ENCODE measurements around the gene TP73.

Gene TP73

DNA sequence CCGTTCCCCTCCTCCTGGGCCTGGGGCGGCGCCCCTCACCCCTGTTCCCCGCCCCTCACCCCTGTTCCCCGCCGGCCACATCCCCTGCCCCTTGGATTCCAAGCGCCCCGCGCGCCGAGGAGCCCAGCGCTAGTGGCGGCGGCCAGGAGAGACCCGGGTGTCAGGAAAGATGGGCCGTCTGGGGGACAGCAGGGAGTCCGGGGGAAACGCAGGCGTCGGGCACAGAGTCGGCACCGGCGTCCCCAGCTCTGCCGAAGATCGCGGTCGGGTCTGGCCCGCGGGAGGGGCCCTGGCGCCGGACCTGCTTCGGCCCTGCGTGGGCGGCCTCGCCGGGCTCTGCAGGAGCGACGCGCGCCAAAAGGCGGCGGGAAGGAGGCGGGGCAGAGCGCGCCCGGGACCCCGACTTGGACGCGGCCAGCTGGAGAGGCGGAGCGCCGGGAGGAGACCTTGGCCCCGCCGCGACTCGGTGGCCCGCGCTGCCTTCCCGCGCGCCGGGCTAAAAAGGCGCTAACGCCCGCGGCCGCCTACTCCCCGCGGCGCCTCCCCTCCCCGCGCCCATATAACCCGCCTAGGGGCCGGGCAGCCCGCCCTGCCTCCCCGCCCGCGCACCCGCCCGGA is at the start of gene TP73:
Gene TP73, plus strand, starts transcription at position 587 of the 618 bp plus-strand sequence. CDS start 29,850 bp downstream, outside the sequence.
- in situ Hi-C loops (cut with MboI; ENCODE audit: low sequenced_read_pairs), result no loop called here

DNA sequence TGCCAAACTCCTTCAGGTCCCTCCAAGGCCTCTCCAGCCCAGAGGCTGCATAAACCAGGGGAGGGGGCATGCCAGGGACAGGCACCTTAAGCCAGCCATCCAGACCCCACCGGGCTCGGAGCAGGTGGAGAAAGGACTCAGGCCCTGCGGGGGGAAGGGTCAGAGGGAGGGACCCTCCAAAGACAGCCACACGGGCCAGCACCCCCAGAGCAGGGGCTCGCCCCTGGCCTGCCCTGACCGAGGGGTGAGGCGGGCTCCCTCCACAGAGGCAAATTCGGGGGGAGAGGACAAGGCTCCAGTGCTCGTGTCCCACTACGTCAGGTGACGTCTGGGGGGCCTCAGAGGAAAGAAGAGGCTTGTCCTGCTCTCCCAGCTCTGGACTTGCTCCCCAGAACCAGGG is 49.2 kb upstream of the TP73 start:
- in situ Hi-C loops (cut with MboI; ENCODE audit: low sequenced_read_pairs), result no loop called here

GRCh38 chr1:3603571-3604467 is 48.5 kb upstream of the TP73 start:
- in situ Hi-C loops (cut with MboI; ENCODE audit: low sequenced_read_pairs), result no loop called here

- in situ Hi-C loops (cut with MboI; ENCODE audit: low sequenced_read_pairs), result no loop called here
Measured at GRCh38 chr1:3604468-3604974, 47.8 kb upstream of the TP73 start.

GRCh38 chr1:3604997-3605823 is 47.1 kb upstream of the TP73 start:
- in situ Hi-C loops (cut with MboI; ENCODE audit: low sequenced_read_pairs), result no loop called here

DNA sequence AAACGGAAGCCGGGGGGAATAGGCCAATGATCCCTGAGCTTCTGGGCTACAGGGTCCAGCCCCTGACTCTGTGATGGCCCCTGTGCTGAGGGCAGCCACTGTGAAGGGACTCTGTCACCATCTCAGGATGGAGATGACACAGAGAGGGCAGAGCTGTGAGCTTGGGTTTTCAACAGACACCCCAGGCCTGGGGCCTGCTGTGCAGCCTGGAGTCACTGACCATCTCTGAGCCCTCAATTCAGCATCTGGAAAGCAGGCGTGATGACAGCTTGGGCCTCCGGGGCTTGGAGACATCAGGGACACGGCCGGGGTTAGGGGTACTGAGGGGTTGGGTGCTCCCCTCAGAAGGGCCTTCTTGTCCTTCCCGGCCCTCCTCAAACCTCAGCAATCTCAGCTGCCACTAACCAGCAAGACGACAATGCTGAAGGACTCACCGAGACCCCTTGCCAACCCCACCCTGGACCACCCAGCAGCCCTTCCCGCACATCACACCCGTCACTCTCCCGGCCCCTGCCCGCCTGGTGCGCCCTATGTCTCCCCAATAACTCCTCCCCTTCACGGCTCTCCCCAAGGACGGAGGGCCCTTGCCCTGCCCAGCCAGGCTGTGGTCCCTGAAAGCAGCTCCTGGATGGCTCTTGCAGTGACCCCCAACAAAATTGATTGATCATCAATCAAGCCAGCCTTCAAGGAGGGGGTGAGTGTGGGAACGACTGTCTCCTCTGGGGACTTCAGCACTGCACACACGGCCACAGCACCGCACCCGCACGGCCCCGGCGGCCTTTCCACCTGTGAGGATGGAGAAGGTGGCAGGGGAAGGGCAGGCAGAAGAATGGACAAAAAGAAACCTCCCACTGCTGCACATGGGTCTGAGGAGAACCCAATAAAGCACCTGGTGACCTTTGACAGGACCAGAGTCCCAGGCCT is 45.3 kb upstream of the TP73 start:
- in situ Hi-C loops (cut with MboI; ENCODE audit: low sequenced_read_pairs), result no loop called here

DNA sequence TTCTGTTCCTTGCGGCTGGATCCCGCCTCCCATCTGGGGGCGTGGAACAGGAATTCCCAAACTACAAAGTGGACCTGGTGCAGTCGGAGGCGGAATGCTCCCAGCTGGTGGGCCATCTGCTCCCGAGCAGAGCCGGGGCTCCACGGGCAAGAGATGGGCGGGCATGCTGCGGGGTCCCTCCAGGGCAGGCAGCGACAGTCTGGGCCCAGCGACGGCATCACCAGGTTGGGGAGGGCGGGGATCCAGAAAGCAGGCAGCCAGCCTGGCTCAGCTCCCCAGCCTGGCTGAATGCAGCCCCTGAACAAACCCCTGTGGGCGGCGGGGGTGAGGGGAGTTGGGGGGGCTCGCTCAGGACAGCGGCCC is 44.6 kb upstream of the TP73 start:
- in situ Hi-C loops (cut with MboI; ENCODE audit: low sequenced_read_pairs), result no loop called here

DNA sequence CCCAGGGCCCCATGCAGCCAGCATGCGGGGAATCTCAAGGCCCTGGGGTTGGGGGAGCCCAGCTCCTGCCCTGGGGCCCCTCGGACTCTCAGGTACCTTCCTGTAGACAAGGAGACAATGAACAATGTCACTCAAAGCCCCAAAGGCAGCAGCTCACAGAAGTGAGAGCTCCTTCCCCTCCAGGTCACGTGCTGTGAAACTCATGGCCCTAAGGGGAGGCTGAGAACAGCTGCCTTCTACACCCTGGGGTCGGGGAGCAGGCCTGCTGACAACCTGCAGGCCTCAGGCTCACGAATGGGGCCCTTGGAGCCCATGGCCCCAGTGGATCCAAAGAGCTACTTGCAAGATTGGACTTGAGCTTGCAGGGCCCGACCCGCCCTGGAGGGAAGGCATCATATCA is 44.2 kb upstream of the TP73 start:
- in situ Hi-C loops (cut with MboI; ENCODE audit: low sequenced_read_pairs), result no loop called here

DNA sequence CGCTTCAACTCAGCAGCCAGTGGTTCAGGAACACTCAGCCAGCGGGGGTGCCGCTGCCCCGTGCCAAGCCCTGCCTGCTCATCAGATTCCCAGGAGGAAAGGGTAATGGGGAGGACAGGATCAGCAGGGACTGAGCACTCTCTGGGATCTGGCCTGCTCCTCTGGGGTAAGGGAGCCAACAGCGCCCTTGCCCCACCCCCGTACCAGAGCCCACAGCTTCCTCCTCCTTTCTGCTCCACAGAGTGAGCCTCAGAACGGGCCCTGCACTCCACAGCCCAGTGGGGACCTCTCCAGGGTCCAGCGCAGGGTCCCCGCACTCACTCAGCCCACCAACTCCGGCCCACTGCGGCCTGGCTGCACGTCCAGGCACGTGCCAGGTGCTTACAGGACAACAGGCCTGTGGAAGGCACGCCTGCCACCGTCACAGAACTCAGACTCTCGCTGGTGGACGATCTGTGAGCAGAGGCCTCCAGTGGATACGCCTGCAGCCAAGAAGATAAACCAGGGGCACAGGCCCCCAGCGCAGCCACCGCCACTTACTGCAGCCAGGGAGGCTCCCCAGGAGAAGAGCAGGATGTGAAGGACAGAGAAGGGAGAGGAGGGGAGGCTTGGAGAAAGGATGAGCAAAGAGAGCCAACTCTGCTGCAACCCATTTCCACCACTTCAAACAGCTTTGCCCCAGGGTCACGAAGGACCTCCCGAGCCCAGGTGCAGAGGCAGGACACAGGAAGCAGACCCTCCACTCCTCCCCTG is 43.1 kb upstream of the TP73 start:
- in situ Hi-C loops (cut with MboI; ENCODE audit: low sequenced_read_pairs), result no loop called here

DNA sequence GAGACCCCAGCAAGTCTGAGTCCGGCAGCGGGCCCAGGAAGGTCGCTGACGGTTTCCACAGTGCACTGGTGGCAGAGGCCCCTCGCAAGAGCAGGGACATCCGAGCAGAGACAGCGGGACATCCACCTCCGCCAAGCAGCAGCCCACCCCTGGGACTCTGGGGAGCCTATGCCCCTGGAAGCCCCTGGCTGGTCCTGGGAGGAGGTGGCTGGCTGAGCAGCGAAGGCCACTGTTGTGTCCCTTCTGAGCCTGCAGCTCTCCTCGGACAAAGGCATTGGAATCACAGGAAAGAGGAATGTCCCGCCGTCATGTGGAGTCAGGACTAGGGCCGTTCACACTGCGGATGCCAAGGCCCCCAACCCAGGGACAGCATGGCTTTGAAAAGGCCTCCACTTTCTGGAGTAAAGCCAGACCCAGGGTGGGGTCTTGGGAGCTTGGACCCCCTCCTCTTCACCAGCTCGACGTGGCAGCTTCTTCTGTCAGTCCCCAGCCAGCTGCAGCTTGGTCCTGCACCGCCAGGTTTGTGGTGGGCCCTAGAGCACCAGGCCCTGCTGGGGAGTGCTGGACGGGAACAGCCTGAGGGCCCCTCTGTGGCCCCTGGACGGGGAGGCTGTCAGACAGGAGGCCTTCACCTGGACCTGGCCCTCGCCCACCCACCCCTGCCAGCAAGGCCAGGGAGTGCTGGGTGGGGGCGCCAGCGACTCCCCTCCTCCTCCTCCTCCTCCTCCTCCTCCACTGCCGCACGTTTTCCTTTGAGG is 42.4 kb upstream of the TP73 start:
- in situ Hi-C loops (cut with MboI; ENCODE audit: low sequenced_read_pairs), result no loop called here

GRCh38 chr1:3610527-3611169 is 41.7 kb upstream of the TP73 start:
- in situ Hi-C loops (cut with MboI; ENCODE audit: low sequenced_read_pairs), result no loop called here

- in situ Hi-C loops (cut with MboI; ENCODE audit: low sequenced_read_pairs), result no loop called here
Measured at GRCh38 chr1:3611170-3612019, 40.9 kb upstream of the TP73 start, which contains the start of gene MEGF6. Gene MEGF6 (minus strand): TSS chr1:3611508. CDS start chr1:3611268, 240 bp downstream.

GRCh38 chr1:3612123-3612522 is 40.2 kb upstream of the TP73 start:
- in situ Hi-C loops (cut with MboI; ENCODE audit: low sequenced_read_pairs), result no loop called here

GRCh38 chr1:3614755-3615742 is 37.3 kb upstream of the TP73 start:
- in situ Hi-C loops (cut with MboI; ENCODE audit: low sequenced_read_pairs), result no loop called here

- in situ Hi-C loops (cut with MboI; ENCODE audit: low sequenced_read_pairs), result no loop called here
Measured at GRCh38 chr1:3616861-3617260, 35.5 kb upstream of the TP73 start.

GRCh38 chr1:3617806-3618345 is 34.4 kb upstream of the TP73 start:
- in situ Hi-C loops (cut with MboI; ENCODE audit: low sequenced_read_pairs), result no loop called here

Data from HL-60/S4 treated with phorbol 12-myristate 13-acetate at 8.2 ng/mL for 4 days and 3 days (cell line).